ENCODE data around the gene SCYGR3.
"Not testable (repeated sequence)": the region's sequence is repeated elsewhere in the genome, so short reads cannot be mapped to it uniquely, and the experiment has no call there.

The SCYGR3 gene

DNA sequence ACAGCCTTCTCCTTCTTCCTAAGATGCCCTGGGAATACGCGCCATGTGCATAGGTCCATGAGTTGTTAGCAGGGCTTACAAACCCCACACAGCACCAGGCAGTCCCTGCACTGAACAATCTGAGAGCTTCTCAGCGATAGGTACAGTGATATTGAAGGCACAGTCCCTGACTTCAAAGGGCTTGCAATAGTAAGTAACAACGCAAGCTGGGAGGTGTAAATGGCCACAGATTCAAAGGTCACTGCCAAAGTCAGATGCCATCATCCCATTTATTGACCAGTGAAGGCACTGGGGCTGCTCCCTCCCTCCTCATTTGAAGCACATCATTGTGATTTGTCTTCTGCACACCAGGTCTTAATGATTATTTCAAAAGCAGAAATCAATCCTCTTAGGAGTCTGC lies 541 bp upstream of the SCYGR3 start:
- in situ Hi-C loops (cut with HindIII; ENCODE audit: low sequenced_read_pairs), result no loop called here

DNA sequence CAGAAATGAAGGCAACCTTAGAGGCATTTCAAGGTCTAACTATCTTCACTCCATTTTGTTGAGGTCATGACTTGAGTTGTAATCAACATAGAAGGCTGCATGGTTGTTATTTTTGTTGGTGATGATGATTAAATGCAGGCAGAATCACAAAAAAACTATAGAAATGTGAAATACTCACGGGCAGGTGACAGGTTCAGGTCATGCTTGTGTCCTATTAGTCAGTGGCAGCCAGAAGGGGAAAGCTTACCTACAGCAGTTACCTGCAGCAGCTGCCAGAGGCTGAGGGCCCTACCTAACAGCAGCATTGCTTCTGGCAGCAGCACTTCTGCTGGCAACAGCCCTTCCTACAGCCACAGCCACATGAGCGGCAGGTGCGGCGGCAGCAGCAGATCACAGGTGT lies 394 bp downstream of the SCYGR3 start:
- in situ Hi-C loops (cut with HindIII; ENCODE audit: low sequenced_read_pairs), result no loop called here

DNA sequence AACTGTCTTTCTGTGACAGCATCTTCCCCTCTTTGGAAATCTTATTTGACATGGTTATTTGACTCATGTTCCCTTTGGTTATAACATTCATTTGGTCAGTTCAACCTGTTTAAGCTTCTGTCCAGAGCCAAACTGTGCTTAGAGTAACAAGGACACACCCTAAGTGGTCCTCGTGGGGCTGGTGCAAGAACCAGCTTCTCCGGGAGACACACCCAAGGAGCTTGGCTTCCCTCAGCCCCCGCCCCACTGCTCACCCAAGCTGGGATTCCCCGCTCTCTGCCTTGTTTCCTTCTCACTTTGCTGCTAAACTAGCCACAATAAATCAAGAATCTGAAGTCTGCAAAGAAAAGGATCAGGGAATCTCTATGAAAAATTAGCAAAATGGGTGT lies 1.4 kb downstream of the SCYGR3 start:
- in situ Hi-C loops (cut with HindIII; ENCODE audit: low sequenced_read_pairs), result no loop called here

DNA sequence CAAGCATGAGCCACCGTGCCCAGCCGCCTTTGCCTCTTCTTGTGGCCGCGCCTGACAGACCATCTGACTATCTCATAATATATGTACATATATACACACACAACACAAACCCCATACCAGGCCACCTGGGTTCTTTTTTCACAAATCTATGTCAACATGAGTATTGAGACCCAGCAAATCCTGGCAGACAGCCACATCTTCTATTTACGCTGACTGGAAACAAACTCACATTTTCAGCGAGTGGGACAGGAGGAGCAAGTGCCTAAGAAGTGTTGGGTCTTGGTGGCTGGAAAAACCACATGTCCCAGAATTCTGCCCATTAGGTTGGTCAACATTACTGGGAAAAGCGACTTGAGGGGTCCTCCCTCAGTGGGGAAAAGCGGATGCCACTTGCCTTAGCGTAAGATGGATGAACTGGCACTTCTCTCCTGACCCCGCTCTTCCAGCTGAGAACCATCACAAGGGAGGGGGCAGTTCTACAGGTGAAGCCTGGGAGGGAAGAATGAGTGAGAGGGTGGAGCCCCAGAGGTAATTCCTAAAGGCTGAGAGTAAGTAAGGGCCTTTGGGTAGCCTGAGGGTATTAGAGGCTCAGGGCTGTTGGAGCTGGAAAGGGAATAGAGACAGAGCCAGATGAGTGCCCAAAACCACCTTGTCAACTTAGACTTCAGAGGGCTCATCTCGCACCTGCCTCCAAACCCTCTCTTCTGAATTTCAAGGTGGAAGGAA lies 1.9 kb downstream of the SCYGR3 start:
- in situ Hi-C loops (cut with HindIII; ENCODE audit: low sequenced_read_pairs), result no loop called here

DNA sequence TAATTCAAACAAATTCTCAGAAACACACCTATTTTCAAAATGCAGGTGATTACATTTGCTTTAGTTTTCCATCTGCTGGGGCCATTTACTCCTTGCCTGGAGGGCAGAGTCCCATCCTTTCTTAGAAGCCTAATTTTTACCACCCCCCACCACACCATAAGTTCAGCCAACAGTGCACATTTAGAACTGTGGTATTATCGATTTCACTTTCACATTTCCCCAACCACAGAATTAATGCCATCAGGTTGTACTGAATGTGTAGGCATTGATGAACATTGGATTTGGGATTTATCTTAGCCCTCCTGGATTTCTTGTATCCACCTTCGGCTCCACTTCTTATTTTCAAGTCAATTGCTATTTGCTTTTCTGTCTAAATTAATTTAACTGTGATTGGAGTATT lies 4.5 kb downstream of the SCYGR3 start:
- in situ Hi-C loops (cut with HindIII; ENCODE audit: low sequenced_read_pairs), result no loop called here

DNA sequence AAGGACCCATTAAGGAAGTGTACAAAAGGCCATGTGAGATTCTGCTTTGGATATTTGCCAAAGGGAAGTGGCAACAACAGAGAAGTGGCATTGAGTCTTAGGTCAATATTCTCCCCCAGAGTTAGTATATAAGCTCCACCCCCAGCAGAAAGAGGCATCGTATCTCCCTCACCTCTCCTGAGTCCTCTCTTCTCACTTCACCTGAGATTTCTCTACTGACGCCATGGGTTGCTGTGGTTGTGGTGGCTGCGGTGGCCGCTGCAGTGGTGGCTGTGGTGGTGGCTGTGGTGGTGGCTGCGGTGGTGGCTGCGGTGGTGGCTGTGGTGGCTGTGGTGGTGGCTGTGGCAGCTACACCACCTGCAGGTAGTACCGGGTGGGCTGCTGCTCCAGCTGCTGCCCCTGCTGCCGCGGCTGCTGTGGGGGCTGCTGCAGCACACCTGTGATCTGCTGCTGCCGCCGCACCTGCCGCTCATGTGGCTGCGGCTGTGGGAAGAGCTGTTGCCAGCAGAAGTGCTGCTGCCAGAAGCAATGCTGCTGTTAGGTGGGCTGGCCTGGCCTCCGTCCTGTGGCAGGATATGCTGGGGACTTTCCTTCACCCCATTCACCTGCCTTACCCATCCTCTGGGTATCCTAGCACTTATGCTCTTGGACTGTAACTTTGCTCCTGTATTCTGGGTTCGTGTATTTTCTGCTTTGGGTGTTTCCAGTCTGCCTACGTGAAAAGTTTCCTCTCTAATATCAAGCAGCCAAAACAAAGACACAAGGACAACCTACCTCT lies 5.9 kb downstream of the SCYGR3 start:
- in situ Hi-C loops (cut with HindIII; ENCODE audit: low sequenced_read_pairs), result no loop called here

DNA sequence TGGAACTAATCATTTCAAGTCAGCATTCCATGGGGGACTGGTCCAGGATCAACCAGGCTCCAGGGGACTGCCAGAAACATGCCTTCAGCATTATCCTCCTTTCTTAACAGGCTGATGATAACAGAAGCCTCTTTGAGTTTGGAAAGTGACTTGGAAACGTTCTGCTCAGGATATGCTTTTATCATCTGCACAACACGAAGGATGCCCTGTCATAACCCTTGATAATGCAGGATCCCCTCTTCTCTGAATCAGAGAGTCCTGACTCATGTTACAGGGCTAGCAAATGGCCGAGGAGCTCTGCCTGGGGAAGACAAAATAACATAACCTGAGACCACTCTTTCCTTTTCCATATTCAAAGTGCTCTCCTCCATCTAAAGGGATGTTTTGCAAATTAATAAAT lies 6.7 kb downstream of the SCYGR3 start:
- in situ Hi-C loops (cut with HindIII; ENCODE audit: low sequenced_read_pairs), result no loop called here

DNA sequence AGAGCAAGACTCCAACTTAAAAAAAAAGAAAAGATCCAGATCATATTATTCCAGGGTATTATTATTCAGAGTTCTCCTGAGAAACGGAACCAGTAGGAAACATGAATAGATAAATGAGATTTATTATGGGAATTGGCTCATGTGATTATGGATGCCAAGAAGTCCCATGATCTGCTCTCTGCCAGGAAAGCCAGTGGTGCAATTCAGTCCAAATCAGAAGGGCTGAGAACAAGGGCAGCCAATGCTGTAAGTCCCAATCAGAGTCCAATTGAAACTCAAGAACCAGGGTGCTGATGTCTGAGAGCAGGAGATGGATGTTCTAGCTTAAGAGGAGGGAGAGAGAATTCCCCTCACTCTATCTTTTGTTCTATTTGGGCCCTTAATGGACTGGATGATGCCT lies 8.2 kb downstream of the SCYGR3 start:
- in situ Hi-C loops (cut with HindIII; ENCODE audit: low sequenced_read_pairs), result no loop called here

DNA sequence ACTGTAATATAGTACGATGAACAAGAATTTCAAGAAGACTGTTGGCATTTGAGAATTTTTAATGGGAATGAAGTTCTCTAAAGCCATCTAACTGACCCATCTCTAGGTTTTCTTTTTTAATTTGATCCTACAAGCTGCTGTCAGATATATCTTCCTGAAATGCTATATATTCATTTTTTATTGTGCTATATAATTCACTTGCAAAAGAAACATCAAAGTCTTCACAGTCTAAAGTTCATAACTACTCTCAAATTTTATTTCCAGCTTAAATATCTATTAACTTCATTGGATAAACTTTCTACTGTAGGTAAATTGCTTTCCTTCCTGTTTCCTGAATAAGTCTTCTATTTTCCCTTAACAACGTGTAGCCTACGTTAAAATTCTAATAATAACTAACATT lies 12.3 kb downstream of the SCYGR3 start:
- in situ Hi-C loops (cut with HindIII; ENCODE audit: low sequenced_read_pairs), result no loop called here

DNA sequence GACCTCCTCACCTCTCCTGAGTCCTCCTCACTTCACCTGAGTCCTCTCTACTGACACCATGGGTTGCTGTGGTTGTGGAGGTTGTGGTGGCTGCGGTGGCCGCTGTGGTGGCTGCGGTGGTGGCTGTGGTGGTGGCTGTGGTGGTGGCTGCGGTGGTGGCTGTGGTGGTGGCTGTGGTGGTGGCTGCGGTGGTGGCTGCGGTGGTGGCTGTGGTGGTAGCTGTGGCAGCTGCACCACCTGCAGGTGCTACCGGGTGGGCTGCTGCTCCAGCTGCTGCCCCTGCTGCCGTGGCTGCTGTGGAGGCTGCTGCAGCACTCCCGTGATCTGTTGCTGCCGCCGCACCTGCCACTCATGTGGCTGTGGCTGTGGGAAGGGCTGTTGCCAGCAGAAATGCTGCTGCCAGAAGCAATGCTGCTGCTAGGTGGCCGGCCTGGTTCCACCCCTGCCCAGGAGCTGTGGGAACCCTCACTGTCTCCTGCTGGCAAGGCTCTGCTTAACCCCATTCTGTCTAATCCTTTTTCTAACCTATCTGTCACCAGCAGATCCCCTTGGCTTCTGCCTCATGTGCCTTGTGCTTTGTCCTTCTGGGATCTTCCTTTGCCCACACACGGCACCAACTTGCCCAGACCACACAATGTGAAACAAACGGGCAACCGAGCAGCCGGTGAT lies 15.7 kb downstream of the SCYGR3 start, which contains the start of gene SCYGR2:
SCYGR2 (plus strand) TSS at position 59 of the 669 bp plus-strand sequence; CDS start at position 59, 0 bp downstream.
- in situ Hi-C loops (cut with HindIII; ENCODE audit: low sequenced_read_pairs), result not testable (repeated sequence)

DNA sequence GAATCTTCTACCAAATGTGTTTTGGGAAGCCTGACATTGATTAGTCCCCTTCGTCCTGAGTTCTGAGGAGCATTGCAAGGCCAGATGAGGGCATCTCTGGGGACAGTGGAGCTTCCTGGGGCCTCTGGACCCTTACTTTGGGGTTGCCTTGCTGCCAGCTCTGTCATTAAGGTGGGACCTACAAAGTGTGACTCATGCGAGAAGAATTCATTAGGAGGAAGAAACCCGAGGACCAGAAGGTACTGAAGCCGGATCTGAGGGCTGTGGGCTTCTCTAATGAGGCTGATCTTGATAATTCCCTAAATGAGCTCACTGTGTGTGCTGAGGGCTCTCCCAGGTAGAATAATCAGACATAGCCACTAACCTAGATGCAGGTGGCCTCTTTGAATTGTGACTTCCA lies 16.6 kb downstream of the SCYGR3 start:
- in situ Hi-C loops (cut with HindIII; ENCODE audit: low sequenced_read_pairs), result no loop called here

DNA sequence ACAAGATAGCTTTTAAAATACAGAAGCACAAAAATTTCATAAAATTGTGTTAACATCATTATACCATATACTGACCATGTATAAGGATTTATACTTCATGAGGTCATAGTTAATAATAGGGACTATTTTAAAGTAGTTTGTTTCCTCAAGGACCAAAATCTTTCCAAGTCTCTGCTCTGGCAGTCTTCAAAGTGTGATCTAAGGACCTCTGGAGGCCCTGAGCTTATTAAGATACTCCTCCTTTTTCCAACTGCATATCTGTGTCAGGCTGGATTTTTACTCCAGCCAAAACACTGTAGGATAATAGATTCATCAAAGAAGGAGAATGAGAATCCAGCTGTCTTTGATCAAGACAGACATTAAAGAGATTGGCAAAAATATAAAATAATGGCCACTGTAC lies 17.6 kb downstream of the SCYGR3 start:
- in situ Hi-C loops (cut with HindIII; ENCODE audit: low sequenced_read_pairs), result no loop called here

DNA sequence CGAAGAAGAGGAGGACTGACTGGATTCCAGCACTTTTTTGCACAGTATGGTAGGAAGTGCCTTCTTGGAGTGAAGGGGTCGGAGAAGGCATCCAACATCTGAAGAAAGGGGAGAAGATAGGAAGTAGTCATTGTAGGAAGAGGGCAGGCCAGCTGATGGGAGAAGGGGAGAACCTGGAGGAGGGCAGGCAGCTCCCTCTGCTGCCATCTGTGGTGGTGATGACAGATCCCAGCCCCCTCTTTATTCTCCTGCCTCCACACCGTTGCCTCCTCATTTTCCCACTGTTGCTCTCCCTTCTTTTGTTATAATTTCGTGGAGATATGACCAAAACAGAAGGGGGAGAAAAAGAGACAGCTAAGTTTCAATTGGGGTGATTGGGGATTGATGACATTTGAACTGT lies 18.8 kb downstream of the SCYGR3 start:
- in situ Hi-C loops (cut with HindIII; ENCODE audit: low sequenced_read_pairs), result no loop called here

DNA sequence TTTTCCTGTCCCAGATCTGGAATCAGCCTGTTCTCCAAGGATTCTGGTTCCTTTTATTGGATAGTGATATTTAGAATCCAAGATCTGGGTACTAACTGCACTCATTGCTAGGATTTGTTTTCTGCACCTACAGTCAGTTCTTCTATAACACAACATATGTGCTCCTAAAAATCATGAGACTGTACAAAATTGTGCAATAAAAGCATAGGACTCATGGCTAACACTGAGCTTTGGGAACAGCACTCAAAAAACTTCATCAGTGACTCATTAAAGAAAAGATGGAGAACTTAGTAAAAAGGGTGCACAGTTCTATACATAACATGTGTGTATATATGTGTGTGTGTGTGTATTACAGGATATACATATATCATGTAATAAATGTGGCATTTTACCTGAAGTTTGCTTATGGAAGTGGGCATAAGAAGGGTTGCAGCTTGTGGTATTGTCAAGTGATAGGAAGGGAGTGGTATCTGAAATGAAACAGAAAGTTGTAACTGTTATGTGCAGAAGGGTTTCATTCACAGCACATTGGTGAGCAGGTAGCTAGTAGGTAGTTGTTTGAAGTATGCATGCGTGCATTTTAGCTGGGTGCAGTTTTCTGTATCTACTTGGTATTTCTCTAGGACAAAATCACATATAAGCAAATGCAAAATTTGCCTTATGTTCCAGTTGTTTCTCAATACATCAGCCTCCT lies 21.8 kb downstream of the SCYGR3 start:
- in situ Hi-C loops (cut with HindIII; ENCODE audit: low sequenced_read_pairs), result no loop called here

DNA sequence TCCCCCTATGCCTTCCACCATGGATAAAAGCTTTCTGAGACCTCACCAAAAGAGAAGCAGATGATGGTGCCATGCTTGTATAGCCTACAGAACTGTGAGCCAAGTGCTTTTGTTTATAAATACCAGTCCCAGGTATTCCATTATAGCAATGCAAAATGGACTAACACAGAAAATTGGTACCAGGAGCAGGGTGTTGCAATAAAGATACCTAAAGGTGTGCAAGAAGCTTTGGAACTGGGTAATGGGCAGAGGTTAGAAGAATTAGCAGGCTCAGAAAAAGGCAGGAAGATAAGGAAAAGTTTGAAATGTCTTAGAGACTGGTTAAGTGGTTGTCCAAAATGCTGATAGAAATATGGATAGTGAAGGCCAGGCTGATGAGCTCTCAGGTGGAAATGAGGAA lies 32.3 kb downstream of the SCYGR3 start:
- in situ Hi-C loops (cut with HindIII; ENCODE audit: low sequenced_read_pairs), result no loop called here

DNA sequence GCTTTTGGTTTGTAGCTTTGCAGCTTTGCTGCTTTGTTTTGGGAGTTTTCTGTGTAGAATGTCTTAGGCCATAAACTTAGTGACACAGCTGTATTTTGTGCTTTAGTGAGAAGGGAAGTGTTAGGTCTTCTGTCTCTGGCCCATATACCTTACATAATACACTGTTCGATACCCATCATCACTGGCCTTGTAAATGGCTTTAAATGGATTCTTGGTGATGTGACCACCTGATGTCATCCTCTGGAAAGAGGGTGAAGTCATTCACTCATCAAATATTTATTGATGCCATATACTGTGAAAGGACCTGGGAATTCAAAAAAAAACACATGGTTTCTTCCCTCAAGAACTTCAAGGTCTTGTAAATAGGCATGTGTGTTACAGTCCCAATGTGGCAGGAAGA lies 34.8 kb downstream of the SCYGR3 start:
- in situ Hi-C loops (cut with HindIII; ENCODE audit: low sequenced_read_pairs), result no loop called here

DNA sequence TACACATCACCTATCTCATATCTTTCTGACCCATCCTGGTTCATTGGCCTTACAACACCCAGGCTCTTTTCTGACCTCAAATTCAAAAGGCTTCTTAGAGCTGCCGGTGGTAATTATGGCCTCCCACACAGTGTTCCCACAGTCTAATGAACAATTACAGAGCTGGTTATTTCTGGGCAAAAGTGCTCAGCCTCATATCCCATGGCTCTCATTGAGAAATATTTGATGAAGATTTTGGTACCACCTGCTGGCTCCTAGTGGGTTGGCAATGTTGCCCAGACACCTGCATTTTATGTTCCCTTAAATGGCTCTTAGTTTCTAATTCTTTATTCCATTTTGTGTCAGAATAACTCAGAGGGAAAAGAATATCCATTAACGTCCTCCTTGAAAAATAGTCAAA lies 36.0 kb downstream of the SCYGR3 start:
- in situ Hi-C loops (cut with HindIII; ENCODE audit: low sequenced_read_pairs), result no loop called here

DNA sequence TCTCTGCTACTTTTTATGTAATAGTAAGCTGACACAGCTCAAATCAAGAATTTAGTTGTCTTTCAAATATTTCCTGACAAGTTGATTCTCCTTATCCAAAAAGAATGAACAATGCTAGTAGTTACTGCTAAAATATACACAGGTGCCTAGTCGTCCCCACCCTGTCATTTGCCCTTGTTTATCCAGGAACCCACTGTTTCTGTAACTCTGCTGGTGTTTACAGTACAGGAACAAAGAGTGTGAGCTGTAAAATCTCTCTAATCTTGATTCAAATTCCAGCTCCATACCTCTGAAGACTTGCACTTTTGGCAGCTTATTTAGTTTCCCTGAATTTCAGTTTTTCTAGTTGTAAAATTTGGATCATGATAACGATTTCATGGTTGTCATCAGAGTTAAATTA lies 37.1 kb downstream of the SCYGR3 start:
- in situ Hi-C loops (cut with HindIII; ENCODE audit: low sequenced_read_pairs), result no loop called here

DNA sequence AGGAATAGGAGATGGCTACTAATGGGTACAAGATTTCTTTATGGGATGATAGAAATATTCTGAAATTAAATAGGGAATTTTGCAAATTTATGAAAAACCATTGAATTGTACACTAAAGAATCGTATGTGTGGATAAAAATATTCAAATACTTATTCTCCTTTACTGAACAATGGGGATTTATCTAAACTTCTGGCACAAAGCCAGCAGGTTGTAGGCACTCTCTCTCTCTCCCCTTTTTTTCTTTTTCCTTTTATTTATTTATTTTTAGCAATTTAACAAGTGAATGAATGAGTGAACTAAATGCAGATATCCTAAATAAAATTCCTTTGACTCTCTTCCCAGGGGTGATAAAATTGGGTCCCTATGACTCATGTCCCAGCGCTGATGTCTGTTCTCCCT lies 37.8 kb downstream of the SCYGR3 start:
- in situ Hi-C loops (cut with HindIII; ENCODE audit: low sequenced_read_pairs), result no loop called here

DNA sequence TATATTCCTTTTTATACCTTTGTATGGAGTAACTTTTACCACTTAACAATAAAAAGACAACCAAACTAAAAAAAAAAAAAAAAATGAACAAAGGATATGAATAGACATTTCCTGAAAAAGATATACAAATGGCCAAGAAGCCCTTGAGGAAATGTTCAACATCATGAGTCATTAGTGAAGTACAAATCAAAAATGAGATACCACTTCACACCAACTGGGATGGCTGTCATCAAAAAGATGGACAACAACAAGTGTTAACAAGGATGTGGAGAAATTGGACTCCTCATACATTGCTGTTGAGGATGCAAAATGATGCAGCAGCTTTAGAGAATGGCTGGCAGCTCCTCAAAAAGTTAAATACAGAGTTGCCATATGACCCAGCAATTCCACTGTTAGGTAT lies 38.5 kb downstream of the SCYGR3 start:
- in situ Hi-C loops (cut with HindIII; ENCODE audit: low sequenced_read_pairs), result no loop called here

DNA sequence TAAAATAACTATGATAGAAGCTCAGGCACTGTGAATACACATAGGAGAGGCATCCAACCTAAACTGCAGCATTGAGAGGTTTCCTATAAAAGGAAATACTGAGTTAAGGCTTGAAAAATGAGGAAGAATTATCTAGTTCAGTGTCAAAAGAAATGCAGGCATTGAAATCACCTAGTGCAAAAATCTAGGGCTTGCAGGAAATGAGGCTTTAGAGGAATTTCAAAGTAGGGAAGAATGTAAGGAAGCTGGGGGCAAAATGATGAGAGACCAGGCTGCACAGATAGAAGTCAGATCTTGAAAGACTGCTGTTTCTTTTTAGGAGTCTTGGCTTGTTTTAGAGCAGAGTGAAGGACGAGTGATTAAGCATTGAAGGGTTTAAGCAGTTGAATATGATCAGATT lies 44.0 kb downstream of the SCYGR3 start:
- in situ Hi-C loops (cut with HindIII; ENCODE audit: low sequenced_read_pairs), result no loop called here

DNA sequence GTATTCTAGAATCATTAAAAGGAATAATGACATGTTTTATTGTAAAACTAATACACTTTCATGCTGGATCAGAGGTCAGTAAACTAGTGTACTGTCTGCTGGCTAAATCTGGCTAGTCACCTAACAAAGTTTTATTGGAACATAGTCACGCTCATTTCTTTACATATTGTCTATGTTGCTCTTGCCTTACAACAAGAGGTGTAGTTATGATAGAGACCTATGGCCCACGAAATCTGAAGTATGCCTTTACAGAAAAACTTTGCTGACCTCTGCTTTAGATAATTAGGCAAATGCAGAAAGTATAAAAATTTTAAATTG lies 45.8 kb downstream of the SCYGR3 start:
- in situ Hi-C loops (cut with HindIII; ENCODE audit: low sequenced_read_pairs), result no loop called here
